K562 (cell line): ENCODE measurements around the gene LCN12. TPM values are rescaled to one million over a fixed set of nuclear protein-coding genes. Genes with fewer than 3 reads are reported as not detected.

Experiments
- ATAC-seq: fragments of 200-7000 bp; cut with Tn5 transposase; 3 replicates; pipeline ENCODE4 v1.9.1; 2020; ENCODE audit warnings: moderate library complexity
- BruUV-seq: library from RNA; stranded (reverse); fragments of 400-500 nt; replicated peaks from 2 replicates; lab custom pipeline; 2021; lab: Mats Ljungman, UMichigan
- CTCF ChIA-PET: fragments of 300-600 bp; formaldehyde crosslinking; extraction: SDS; loops from one replicate; lab custom pipeline; 2021; ENCODE audit warnings: low intra/inter-chr PET ratio; lab: Yijun Ruan, JAX
- POLR2A ChIA-PET: fragments of 300-600, 350-650 bp; sonication (Branson Sonifier 250); formaldehyde crosslinking; extraction: SDS; loops from one replicate; lab custom pipeline; 2021; ENCODE audit warnings: antibody characterized with exemption, inconsistent platforms; lab: Yijun Ruan, JAX
- DNase-seq, 4 experiments: peaks; one replicate each; pipeline versions ENCODE4 v3.0.0 to v3.0.0-alpha.2; 2011 to 2018; ENCODE audit warnings: low spot score in 3 of 4, mixed read lengths in 3 of 4; ENCODE audit errors: extremely low read depth in 1 of 4
- FAIRE-seq: peaks from 2 replicates; lab custom pipeline; 2011; peaks lifted over from hg19 to GRCh38; lab: Jason Lieb, UNC
- H2AFZ ChIP-seq: 2 replicates; pipeline ENCODE4 v1.6.0; 2011; ENCODE audit warnings: low read depth, low read length, control low read depth, inconsistent platforms
- H3K27ac ChIP-seq: fragments of 200-600 bp; 3 replicates; pipeline ENCODE4 v1.8.0; 2011; ENCODE audit warnings: low read depth, mild to moderate bottlenecking, control low read depth, inconsistent platforms, low read length, moderate library complexity, mixed read lengths; ENCODE audit errors: extremely low read depth
- H3K27me3 ChIP-seq, 2 experiments: fragments of 300-600 bp in 1 of 2; 2 replicates in 1 of 2; 3 replicates in 1 of 2; pipeline versions ENCODE4 v1.6.0 to v1.8.0; 2011; ENCODE audit warnings: inconsistent platforms in 2 of 2, low read length in 2 of 2, mild to moderate bottlenecking in 1 of 2, mixed read lengths in 1 of 2, moderate library complexity in 1 of 2; ENCODE audit not compliant: control insufficient read depth in 2 of 2, insufficient read depth in 2 of 2
- H3K36me3 ChIP-seq: fragments of 300-600 bp; 3 replicates; pipeline ENCODE4 v1.8.0; 2011; ENCODE audit warnings: mild to moderate bottlenecking, low read length, inconsistent platforms; ENCODE audit not compliant: control insufficient read depth, insufficient read depth
- H3K4me1 ChIP-seq, 2 experiments: fragments of 200-600 bp in 1 of 2; replicated peaks in 1 of 2; 2 replicates in 1 of 2; 3 replicates in 1 of 2; pipeline versions ENCODE4 v1.5.1 to v1.8.0; 2011; ENCODE audit warnings: inconsistent platforms in 2 of 2, low read length in 2 of 2, mild to moderate bottlenecking in 1 of 2, mixed read lengths in 1 of 2, moderate library complexity in 1 of 2; ENCODE audit not compliant: control insufficient read depth in 2 of 2, insufficient read depth in 2 of 2
- H3K4me2 ChIP-seq: 2 replicates; pipeline ENCODE4 v1.6.1; 2011; ENCODE audit warnings: low read length, control low read depth, inconsistent platforms, mixed read lengths; ENCODE audit not compliant: insufficient read depth
- H3K4me3 ChIP-seq: fragments of 200-600 bp; sonication (generic), shearing (Covaris generic); 2 replicates; pipeline ENCODE4 v1.5.1; 2016; ENCODE audit warnings: control low read depth, inconsistent platforms
- H3K79me2 ChIP-seq: fragments of 200-600 bp; 3 replicates; pipeline ENCODE4 v1.8.0; 2011; ENCODE audit warnings: low read length, inconsistent platforms; ENCODE audit not compliant: control insufficient read depth, insufficient read depth
- H3K9ac ChIP-seq, 2 experiments: 2 replicates each; pipeline versions ENCODE4 v1.6.0 to v1.6.1; 2011; ENCODE audit warnings: low read depth in 2 of 2, low read length in 2 of 2, control low read depth in 1 of 2, inconsistent platforms in 1 of 2, mild to moderate bottlenecking in 1 of 2, mixed read lengths in 1 of 2; ENCODE audit not compliant: insufficient read depth in 1 of 2
- H3K9me1 ChIP-seq: one replicate; pipeline ENCODE4 v1.6.0; 2011; ENCODE audit warnings: inconsistent platforms, mild to moderate bottlenecking, low read length, moderate library complexity; ENCODE audit not compliant: control insufficient read depth, insufficient read depth
- H3K9me3 ChIP-seq: replicated peaks from 2 replicates; pipeline ENCODE4 v1.5.1; 2011; ENCODE audit warnings: low read depth, low read length, inconsistent platforms; ENCODE audit not compliant: control insufficient read depth, insufficient read depth
- H4K20me1 ChIP-seq: replicated peaks from 2 replicates; pipeline ENCODE4 v1.6.1; 2011; ENCODE audit warnings: low read length, inconsistent platforms, mixed read lengths; ENCODE audit not compliant: control insufficient read depth, insufficient read depth
- BDP1 ChIP-seq: IDR thresholded peaks from 3 replicates; pipeline ENCODE4 v1.6.1; 2011; ENCODE audit not compliant: insufficient read length, insufficient read depth
- GABPA ChIP-seq: fragments of 200-800 bp; sonication (Bioruptor generic); conservative IDR thresholded peaks from 2 replicates; pipeline ENCODE4 v1.6.1; 2016; ENCODE audit warnings: low read depth, missing genetic modification characterization, missing compliant biosample characterization
- HEY1 ChIP-seq: fragments of 250-450 bp; sonication (Bioruptor Pico); IDR thresholded peaks from 2 replicates; pipeline ENCODE4 v1.5.0; 2020; ENCODE audit warnings: mild to moderate bottlenecking, moderate library complexity, borderline replicate concordance
- HNRNPL ChIP-seq: fragments of 200-400 bp; formaldehyde crosslinking; IDR thresholded peaks from 2 replicates; pipeline ENCODE4 v1.6.1; 2017; ENCODE audit warnings: low read depth, mild to moderate bottlenecking, low read length
- MAFG ChIP-seq: fragments of 450-650 bp; conservative IDR thresholded peaks from 2 replicates; pipeline ENCODE4 v1.6.1; 2016; ENCODE audit warnings: missing genetic modification characterization, missing compliant biosample characterization
- NCOA1 ChIP-seq: fragments of 450-650 bp; IDR thresholded peaks from 2 replicates; pipeline ENCODE4 v1.6.1; 2016; ENCODE audit warnings: low read depth
- PCBP2 ChIP-seq: fragments of 200-400 bp; formaldehyde crosslinking; IDR thresholded peaks from 2 replicates; pipeline ENCODE4 v1.6.1; 2018; ENCODE audit warnings: low read length, low read depth, mild to moderate bottlenecking, moderate library complexity; ENCODE audit not compliant: poor library complexity, severe bottlenecking
- PHB ChIP-seq: fragments of 250-450 bp; sonication (Bioruptor Pico); IDR thresholded peaks from 2 replicates; pipeline ENCODE4 v1.5.0; 2021
- SAP30 ChIP-seq: fragments of 200-600 bp; sonication (generic); IDR thresholded peaks from 2 replicates; pipeline ENCODE4 v1.6.1; 2012; ENCODE audit warnings: borderline replicate concordance, low read depth, mild to moderate bottlenecking, moderate library complexity, low read length, control low read depth, inconsistent platforms; ENCODE audit not compliant: insufficient read depth, poor library complexity, severe bottlenecking
- SNIP1 ChIP-seq: fragments of 450-650 bp; IDR thresholded peaks from 2 replicates; pipeline ENCODE4 v1.7.1; 2017; ENCODE audit warnings: low read depth, mild to moderate bottlenecking
- WGBS: fragments of 100-300 bp; shearing (Covaris generic); methylation state at CpG from one replicate; pipeline ENCODE4 v1.1.6; 2016; ENCODE audit warnings: low coverage, mixed read lengths; ENCODE audit not compliant: insufficient coverage; ENCODE audit errors: missing lambda C conversion rate; 5-methylcytosine and 5-hydroxymethylcytosine counted together
- in situ Hi-C: fragments of 300-500 bp; cut with MboI; formaldehyde crosslinking; loops from 4 replicates; pipeline ENCODE4 v1.15.0; 2018; ENCODE audit warnings: inconsistent platforms, mixed read lengths
- intact Hi-C: fragments of 100-400 bp; cut with micrococcal nuclease; formaldehyde crosslinking; loops from 2 replicates; pipeline ENCODE4 v1.14.2; 2022
- polyA plus RNA-seq, 8 experiments: library from polyadenylated mRNA; depleted of rRNA in 4 of 8; stranded (reverse) in 5 of 8; unstranded in 3 of 8; fragments of >200 nt; fragmentation: Nextera tagmentation in 2 of 8; fragmentation: Illumina TruSeq in 1 of 8; extraction: Ambion mirVana in 2 of 8; extraction: Trizol in 1 of 8; gene quantifications; 2 replicates each; pipeline versions ENCODE4 v1.2.1 to v1.2.3, GENCODE V29; 2011 to 2014; ENCODE audit warnings: inconsistent platforms in 1 of 8, missing spikeins in 1 of 8
- total RNA-seq, 7 experiments: library from RNA; depleted of rRNA in 6 of 7; stranded (reverse); fragments of >200 nt in 6 of 7; fragmentation: Illumina TruSeq in 2 of 7; extraction: Trizol in 2 of 7; gene quantifications; 2 replicates each; pipeline versions ENCODE4 v1.2.1 to v1.2.3, GENCODE V29; 2011 to 2021; ENCODE audit warnings: low replicate concordance in 1 of 7
- TF ChIP-seq, protein P1 (sequence below): fragments of 150-350 bp; conservative IDR thresholded peaks from 2 replicates; pipeline ENCODE4 v1.6.1; 2014; ENCODE audit warnings: low read length
- TF ChIP-seq, protein P2 (sequence below): fragments of 150-350 bp; IDR thresholded peaks from 2 replicates; pipeline ENCODE4 v1.6.1; 2014; ENCODE audit warnings: low read depth, mild to moderate bottlenecking, low read length, borderline replicate concordance

LCN12 gene
- total and polyA plus RNA-seq, 9 of the 15 experiments (the other 6 are each of a cell fraction or from before 2014, with no cell fraction given): 0.05 TPM; not detected in 8

DNA sequence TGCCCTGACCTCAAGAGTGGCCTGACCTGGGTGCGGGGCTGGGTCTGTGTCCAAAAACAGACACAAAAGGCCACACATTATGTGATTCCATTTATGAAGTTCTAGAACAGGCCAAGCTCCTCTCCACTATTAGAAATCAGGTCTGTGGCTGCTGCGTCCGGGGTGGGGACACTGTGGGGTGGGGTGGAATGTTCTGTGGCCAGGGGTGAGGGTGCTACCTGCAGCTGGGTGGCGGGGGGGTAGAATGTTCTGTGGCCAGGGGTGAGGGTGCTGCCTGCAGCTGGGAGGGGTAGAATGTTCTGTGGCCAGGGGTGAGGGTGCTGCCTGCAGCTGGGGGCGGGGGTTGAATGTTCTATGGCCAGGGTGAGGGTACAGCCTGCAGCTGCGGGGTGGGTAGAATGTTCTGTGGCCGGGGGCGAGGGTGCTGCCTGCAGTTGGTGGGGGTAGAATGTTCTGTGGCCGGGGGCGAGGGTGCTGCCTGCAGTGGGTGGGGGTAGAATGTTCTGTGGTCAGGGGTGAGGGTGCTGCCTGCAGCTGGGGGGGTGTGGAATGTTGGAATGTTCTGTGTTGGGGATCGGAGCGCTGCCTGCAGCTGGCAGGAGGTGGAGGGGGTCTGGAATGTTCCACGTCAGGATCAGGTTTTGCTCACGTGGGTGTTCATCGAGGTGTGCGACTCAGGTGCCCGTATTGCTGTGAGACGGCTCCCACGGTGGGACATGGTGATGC, 8.3 kb downstream of the LCN12 start:
- Histone ChIP-seq H3K9me1 (no peaks in the 10 kb centered on the region), H3K27ac (no peak overlapping the region), H3K27me3 (peaks cover 0 to 4% of the 10 kb centered on the region in 2 experiments; a peak in 2 of 5 replicates), H2AFZ (no peak overlapping the region), H3K4me3 (no peak overlapping the region), H3K9ac (peak overlapping the region in 1 of 2 experiments; percentile 76; a peak in 2 of 4 replicates)
- in situ Hi-C loops: no loop called here
- ChIA-PET CTCF (no interaction called here), POLR2A (interaction anchor here (0.8 to 1.1 kb wide), 2 partner anchors 10 to 12 kb away, joined by 3 to 7 read pairs; no protein-coding TSS in a partner anchor)
- no peak for FAIRE-seq
- ATAC-seq: no peak
- no TSS peak for BruUV-seq
- TF ChIP-seq HEY1 (CRISPR knock-in tag): no peak
- no peak for TF ChIP-seq PHB (CRISPR knock-in tag)
- TF ChIP-seq SNIP1: no peak
- no peak for TF ChIP-seq PCBP2
- TF ChIP-seq HNRNPL: no peak
- TF ChIP-seq MAFG (tag): no peak
- TF ChIP-seq GABPA (tag): no peak
- TF ChIP-seq NCOA1: no peak
- TF ChIP-seq SAP30: no peak
- TF ChIP-seq, protein P1, sequence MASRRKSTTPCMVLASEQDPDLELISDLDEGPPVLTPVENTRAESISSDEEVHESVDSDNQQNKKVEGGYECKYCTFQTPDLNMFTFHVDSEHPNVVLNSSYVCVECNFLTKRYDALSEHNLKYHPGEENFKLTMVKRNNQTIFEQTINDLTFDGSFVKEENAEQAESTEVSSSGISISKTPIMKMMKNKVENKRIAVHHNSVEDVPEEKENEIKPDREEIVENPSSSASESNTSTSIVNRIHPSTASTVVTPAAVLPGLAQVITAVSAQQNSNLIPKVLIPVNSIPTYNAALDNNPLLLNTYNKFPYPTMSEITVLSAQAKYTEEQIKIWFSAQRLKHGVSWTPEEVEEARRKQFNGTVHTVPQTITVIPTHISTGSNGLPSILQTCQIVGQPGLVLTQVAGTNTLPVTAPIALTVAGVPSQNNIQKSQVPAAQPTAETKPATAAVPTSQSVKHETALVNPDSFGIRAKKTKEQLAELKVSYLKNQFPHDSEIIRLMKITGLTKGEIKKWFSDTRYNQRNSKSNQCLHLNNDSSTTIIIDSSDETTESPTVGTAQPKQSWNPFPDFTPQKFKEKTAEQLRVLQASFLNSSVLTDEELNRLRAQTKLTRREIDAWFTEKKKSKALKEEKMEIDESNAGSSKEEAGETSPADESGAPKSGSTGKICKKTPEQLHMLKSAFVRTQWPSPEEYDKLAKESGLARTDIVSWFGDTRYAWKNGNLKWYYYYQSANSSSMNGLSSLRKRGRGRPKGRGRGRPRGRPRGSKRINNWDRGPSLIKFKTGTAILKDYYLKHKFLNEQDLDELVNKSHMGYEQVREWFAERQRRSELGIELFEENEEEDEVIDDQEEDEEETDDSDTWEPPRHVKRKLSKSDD: no peak
- no peak for TF ChIP-seq BDP1
- TF ChIP-seq, protein P2, sequence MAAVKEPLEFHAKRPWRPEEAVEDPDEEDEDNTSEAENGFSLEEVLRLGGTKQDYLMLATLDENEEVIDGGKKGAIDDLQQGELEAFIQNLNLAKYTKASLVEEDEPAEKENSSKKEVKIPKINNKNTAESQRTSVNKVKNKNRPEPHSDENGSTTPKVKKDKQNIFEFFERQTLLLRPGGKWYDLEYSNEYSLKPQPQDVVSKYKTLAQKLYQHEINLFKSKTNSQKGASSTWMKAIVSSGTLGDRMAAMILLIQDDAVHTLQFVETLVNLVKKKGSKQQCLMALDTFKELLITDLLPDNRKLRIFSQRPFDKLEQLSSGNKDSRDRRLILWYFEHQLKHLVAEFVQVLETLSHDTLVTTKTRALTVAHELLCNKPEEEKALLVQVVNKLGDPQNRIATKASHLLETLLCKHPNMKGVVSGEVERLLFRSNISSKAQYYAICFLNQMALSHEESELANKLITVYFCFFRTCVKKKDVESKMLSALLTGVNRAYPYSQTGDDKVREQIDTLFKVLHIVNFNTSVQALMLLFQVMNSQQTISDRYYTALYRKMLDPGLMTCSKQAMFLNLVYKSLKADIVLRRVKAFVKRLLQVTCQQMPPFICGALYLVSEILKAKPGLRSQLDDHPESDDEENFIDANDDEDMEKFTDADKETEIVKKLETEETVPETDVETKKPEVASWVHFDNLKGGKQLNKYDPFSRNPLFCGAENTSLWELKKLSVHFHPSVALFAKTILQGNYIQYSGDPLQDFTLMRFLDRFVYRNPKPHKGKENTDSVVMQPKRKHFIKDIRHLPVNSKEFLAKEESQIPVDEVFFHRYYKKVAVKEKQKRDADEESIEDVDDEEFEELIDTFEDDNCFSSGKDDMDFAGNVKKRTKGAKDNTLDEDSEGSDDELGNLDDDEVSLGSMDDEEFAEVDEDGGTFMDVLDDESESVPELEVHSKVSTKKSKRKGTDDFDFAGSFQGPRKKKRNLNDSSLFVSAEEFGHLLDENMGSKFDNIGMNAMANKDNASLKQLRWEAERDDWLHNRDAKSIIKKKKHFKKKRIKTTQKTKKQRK: no peak
- TF ChIP-seq, all 486 proteins: peak for 0
- 55% methylated on average over 15 of the region's 19 CpGs for WGBS
- intact Hi-C loops: no loop called here
- H3K79me2 ChIP-seq: no peaks in the 10 kb centered on the region
- H3K36me3 ChIP-seq: no peaks in the 10 kb centered on the region
- no peak for DNase-seq
- H3K9me3 ChIP-seq: no peaks in the 10 kb centered on the region
- H3K4me1 ChIP-seq: peaks cover 18 to 74% of the 10 kb centered on the region in 2 experiments; a peak in 4 of 5 replicates
- H3K4me2 ChIP-seq: no peak overlapping the region
- no peaks in the 10 kb centered on the region for H4K20me1 ChIP-seq
